GM19372 (cell line): ENCODE measurements around the gene PTPN21.

Experiments used
- ATAC-seq: cut with Tn5 transposase; IDR thresholded peaks from one replicate; pipeline ENCODE4 v1.9.1; 2021; ENCODE audit warnings: mild to moderate bottlenecking, low read depth, moderate library complexity; ENCODE audit not compliant: unreplicated experiment

PTPN21 gene

GRCh38 chr14:88507208-88507607 is 47.6 kb downstream of the PTPN21 start:
- no peak for ATAC-seq

- no peak for ATAC-seq
Measured at GRCh38 chr14:88505621-88506020, 49.2 kb downstream of the PTPN21 start.

GRCh38 chr14:88504602-88505001 is 50.2 kb downstream of the PTPN21 start:
- no peak for ATAC-seq

DNA sequence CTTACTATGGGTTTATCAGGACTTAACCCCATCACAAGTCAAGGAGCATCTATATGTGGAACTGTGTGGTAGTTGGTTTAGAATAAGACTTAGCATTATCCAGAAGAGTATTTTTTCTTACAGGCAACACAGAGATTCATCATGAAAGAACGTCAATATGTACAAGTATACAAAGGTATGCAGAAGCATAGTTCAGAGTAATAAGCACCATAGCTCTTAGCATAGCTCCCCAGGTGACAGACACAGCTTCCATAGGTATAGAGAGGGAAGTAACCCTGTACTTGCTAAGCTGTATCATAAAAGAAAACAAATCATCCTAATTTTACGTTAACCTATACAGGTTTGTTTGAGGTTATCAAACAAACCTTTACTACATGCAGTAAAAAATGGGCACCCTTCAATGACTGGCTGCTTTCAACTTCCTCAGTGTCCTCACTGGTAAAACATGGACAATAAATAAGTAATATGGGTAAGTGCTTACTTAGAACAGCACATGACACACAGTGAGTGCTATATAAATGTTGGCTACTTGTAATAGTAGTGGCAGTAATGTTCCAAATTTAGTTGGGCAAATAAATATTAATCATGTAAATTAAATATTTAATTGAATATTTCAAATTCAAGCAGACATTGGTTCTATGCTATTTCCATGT is 50.9 kb downstream of the PTPN21 start:
- no peak for ATAC-seq

GRCh38 chr14:88502740-88503139 is 52.1 kb downstream of the PTPN21 start:
- ATAC-seq: no peak

DNA sequence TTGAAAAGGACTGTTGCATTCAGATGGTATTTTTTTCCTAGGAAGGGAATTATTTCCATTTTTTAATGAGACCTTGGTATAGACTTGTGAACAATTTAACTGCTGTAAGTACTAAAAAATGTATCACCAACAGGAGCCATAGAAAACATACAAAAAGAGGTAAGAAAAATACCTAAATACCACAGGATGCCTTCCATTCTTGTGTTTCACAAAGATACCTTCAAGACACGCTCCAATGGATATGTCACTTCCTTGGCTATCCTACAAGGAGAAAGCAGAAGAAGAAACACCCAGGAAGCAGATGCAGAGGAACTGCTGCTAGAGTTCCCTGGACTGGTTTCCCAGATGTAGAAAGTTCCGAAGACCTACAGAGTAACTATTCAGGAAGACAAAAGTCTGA is 54.2 kb downstream of the PTPN21 start:
- ATAC-seq: no peak

- no peak for ATAC-seq
Measured at GRCh38 chr14:88499225-88499624, 55.6 kb downstream of the PTPN21 start.

DNA sequence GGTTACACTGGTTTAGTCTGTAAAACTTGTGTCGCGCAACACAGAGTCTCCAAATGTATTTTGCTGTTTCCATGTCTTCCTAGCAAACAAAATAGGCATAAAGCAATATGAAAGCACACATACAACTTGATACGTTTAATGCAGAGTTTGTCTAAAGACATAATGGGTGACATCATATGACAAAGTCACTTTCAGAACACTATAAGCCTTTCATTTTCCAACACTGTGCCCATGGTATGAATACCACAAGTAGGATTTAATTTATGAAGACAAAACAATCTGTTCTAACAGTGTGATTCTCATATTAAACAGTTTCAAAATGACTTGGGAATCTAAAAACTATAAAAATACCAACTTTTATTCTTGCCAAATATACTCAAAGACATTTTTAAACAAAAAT is 58.4 kb downstream of the PTPN21 start:
- ATAC-seq: no peak

- ATAC-seq: no peak
Measured at GRCh38 chr14:88493392-88494185, 61.2 kb downstream of the PTPN21 start.

DNA sequence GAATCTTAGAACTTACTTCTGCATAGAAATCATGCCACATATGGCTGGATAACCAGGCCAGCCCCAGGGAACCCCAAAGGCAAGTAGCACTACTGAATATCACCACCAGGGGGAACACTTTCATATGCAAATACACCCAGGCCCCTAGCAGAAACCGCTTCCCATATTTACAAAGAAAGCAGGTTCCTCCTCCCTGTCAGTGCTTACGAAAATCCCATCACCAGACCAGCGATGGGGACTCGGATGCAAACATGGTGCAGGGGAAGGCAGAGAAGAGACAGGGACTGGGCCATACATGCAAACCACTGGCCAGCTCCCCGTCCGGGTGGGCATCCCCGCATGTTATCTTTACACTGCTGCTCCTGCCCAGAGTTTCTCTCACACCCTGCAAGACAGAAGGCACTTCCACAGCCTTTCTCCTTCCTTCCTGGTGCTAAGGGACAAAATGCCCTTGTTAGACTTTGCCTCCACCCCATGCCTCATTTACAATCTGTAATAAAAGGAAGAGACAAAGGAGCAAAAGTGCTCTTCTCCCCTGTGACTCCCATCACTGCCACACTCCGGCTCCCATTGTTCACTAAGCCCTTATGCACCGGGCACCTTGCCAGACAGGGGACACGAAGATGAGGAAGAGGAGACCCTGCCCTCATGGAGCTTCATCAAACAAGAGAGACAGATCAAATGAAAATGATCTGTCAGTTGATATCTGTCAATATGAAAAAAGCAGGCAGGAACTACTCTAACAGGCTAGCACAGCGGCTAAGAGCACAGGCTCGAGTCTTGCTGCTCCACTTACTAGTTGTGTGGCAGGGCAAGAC is 62.3 kb downstream of the PTPN21 start:
- peak; percentile 97 for ATAC-seq

GRCh38 chr14:88490168-88490567 is 64.6 kb downstream of the PTPN21 start:
- no peak for ATAC-seq

DNA sequence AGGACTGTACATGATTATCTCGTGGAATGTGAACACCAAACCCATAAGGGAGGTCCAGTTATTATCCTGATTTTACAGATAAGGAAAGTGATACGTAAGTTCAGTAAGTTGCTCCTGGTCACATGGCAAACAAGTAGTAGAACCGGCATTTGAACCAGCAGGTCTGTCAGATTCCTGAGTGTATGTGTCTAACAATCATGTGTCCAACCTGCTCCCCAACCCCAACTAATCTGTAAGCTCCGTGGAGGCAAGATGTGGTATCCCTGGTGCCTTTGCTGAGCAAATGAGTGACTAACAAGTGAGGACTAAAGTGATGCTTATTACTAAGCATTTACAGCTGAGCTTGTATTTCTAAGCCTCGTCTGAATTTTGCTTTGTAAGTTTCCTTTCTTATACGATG is 65.9 kb downstream of the PTPN21 start:
- no peak for ATAC-seq

DNA sequence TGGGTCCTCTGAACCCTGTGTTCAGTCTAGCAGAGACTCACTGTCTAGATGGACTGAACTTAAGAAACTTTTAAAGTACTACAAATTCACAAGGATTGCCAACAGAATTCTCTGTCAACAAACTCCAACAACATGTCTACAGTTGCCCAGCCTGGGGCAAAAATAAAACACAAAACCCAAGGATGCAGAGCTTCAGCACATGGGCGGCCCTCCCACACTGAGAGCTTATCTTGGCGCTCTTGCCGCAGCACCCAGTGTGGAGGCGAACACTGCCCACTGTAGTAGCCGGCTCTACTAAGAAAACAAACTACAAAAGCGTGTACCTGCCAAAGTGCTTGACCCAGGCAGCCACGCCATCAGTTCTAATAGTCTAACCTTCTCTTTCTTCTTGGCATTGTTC is 66.7 kb downstream of the PTPN21 start:
- ATAC-seq: no peak

- no peak for ATAC-seq
Measured at GRCh38 chr14:88482524-88482923, 72.3 kb downstream of the PTPN21 start.

DNA sequence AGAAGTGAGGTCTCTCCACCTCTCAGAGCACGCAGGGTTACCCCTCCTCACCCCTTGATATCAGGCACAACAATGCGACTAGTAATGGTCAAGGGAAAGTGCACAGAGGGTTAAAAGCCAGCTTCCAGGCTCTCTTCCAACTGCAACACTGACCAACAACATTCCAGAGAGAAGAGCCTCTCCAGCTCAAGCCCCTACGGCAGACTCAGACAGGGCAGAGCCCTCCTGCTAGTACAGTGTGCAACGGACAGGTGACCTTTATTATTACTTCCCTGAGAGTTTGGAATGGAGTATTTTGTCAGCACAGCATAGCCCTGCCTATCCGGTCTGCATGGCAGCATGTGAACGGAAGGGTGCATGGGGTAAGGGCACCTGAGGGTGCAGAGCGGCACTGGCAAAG is 73.0 kb downstream of the PTPN21 start:
- ATAC-seq: no peak

- ATAC-seq: no peak
Measured at GRCh38 chr14:88481059-88481458, 73.7 kb downstream of the PTPN21 start.

DNA sequence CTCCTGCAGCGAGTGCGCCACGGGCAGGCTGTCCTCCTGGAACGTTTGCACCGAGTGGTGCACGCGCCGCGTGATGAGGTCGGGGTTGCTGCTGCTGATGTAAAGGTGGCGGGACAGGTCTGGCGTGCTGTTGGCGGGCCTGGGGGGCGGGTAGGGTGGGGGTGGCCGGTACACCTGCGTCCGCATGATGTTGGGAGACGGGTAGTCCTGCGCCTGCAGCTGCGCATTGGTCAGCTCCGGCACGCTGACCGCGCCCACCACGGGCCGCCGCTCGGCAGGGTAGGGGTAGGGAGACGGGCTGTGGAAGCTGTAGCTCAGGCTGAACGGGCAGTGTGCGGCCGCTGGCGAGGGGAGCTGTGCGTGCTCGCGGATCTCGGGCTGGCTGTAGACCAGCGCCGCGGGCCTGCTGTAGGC is 75.2 kb downstream of the PTPN21 start:
- ATAC-seq: no peak

- no peak for ATAC-seq
Measured at GRCh38 chr14:88478931-88479330, 75.9 kb downstream of the PTPN21 start.

DNA sequence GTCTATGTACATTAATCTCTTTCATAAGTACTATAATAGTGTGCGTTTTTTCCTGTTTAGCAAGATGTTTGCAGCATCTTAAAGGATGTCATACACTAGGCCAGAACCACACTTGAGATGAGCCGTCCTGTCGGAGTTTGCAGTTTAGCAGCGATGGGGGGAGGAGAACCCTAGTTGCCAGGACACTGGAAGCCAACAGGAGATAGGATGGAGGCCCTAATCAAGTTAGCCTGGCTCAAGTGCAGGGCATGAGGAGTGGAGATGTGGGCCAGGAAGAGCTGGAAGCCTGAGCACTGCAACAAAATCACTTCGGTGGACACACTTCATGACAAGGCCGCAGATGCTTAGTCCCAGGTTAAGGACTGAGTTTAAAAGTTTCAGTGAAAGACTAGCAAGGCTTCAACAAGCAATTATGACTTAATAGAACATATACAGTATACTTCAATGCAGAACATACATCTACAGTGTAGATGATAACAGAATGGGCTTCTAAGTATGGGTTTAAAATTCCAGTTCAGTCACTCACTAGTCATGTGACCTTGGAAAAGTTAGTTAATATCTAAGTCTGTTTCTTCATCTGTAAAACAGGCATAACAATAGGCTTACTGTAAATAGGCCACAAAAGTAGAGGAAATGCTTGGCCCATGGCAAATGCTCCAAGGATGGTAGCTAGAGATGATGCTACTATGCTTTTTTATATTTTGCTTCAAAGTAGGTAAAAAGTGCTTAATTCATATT is 77.1 kb downstream of the PTPN21 start:
- no peak for ATAC-seq

- no peak for ATAC-seq
Measured at GRCh38 chr14:88476825-88477224, 78.0 kb downstream of the PTPN21 start.
